ENCODE results near the gene INPP5D.
"Not testable (repeated sequence)": the region's sequence is repeated elsewhere in the genome, so short reads cannot be mapped to it uniquely, and the experiment has no call there.

The INPP5D gene

DNA sequence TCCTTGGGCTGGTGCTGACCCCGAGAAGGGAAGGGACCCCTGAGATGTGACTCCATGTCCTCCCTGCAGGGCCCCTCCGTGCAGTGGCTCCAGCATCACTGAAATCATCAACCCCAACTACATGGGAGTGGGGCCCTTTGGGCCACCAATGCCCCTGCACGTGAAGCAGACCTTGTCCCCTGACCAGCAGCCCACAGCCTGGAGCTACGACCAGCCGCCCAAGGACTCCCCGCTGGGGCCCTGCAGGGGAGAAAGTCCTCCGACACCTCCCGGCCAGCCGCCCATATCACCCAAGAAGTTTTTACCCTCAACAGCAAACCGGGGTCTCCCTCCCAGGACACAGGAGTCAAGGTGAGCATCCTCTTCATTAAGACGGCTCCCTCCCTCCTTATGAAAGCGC, 137.9 kb downstream of the INPP5D start:
- TF ChIP-seq, protein P1, sequence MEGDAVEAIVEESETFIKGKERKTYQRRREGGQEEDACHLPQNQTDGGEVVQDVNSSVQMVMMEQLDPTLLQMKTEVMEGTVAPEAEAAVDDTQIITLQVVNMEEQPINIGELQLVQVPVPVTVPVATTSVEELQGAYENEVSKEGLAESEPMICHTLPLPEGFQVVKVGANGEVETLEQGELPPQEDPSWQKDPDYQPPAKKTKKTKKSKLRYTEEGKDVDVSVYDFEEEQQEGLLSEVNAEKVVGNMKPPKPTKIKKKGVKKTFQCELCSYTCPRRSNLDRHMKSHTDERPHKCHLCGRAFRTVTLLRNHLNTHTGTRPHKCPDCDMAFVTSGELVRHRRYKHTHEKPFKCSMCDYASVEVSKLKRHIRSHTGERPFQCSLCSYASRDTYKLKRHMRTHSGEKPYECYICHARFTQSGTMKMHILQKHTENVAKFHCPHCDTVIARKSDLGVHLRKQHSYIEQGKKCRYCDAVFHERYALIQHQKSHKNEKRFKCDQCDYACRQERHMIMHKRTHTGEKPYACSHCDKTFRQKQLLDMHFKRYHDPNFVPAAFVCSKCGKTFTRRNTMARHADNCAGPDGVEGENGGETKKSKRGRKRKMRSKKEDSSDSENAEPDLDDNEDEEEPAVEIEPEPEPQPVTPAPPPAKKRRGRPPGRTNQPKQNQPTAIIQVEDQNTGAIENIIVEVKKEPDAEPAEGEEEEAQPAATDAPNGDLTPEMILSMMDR (IDR thresholded peaks at IDR 0.05; ENCODE audit: low read depth, low read length, missing control alignments), result no peak
- no peak overlapping the region for H3K4me3 ChIP-seq (replicated peaks; ENCODE audit: low read depth, low read length)

DNA sequence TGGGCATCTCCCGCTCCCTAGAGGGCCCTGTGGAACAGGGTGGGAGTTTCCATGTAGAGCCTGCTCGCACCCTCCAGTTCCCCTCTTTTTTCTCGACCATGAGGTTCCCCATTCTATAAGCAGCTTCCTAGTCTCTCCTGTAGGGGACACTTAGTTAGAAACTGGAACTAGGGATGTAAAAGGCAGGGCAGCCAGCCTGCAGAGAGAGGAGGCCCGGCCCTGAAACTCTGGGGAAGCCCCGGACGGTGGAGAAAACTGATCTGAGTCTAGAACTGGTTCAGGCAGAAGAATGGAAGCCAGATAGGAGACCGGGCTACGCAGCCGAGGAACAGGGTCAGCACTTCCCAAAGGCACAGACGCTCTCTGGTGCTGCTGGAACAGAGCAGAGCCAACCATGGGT, 139.7 kb downstream of the INPP5D start:
- no peak for DNase-seq (ENCODE audit: extremely low read depth, low read depth)
- TF ChIP-seq, protein P1 (IDR thresholded peaks at IDR 0.05; ENCODE audit: low read depth, low read length, missing control alignments), result no peak
- no peak overlapping the region for H3K4me3 ChIP-seq (replicated peaks; ENCODE audit: low read depth, low read length)

More for the DNA sequence above, 137.9 kb downstream of the INPP5D start:
- DNase-seq (ENCODE audit: extremely low read depth, low read depth), result no peak

DNA sequence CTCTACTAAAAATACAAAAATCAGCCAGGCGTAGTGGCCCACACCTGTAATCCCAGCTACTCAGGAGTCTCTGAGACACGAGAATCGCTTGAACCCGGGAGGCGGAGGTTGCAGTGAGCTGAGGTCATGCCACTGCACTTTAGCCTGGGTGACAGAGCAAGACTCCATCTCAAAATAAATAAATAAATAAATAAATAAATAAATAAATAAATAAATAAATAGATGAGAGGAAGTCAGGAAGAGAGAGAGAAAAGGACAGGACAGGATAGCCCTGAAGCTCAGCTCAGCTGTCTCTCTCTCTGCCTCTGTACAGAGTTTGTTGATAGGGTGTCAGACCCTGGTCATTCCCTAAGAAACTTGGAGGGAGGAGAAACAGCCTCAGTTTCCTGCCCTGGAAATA, 140.6 kb downstream of the INPP5D start:
- H3K4me3 ChIP-seq (replicated peaks; ENCODE audit: low read depth, low read length); DNase-seq (ENCODE audit: extremely low read depth, low read depth): not testable (repeated sequence)

DNA sequence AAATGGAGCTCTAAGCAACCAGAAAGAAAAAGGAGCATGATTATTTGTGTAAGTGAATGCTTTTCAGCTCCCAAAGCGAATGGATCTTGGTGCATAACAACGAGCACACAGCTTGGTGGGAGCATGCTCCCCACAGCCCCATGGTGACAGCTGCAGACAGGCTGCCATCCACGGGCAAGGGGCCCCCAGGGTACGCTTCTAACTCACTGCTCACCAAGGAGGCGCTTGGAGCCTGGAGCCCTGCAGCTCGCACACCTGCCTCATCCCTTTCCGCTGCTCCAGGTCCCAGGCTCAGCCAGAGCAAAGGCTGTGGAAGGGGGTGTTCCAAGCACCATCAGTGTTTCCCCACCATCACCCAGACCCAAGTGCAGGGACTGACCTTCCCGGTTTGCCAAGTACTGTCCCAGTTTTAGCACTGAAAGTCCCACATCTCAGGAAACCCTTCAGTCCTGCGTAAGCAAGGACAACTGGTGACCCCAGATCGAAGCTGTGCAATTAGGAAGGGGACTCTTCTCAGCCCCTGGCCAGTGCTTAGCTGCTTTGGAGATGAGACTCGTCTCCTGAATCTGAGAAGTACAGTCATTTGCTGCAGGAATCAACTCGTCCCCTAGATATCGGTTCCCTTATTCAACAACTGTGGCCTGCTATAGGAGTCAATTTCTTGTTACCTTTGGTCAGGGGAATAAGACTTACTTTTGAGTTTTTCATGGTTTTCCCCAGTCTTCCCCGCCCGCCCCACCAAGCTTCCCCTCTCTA, 141.3 kb downstream of the INPP5D start:
- no peak for DNase-seq (ENCODE audit: extremely low read depth, low read depth)
- TF ChIP-seq, protein P1 (IDR thresholded peaks at IDR 0.05; ENCODE audit: low read depth, low read length, missing control alignments), result no peak
- no peak overlapping the region for H3K4me3 ChIP-seq (replicated peaks; ENCODE audit: low read depth, low read length)

DNA sequence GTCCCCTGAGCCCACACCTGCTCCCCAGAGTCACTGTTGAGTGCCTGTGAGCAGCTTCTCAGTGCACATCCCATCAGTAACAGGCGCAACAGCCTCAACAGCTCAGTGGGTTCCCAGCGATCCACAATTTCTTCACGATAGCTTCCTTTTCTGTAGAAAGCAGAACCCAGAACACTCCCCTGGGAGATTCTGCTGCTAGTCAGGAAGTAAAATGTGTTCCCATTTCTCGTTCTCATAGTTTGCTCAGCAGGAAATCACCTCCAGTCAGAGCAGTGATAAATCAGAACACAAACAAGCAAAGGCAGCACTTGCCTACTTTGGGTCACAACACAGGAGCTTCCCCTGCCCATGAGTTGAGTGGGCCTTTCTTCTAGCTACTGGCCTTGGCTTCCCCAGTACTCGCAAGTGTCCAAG, 142.4 kb downstream of the INPP5D start:
- DNase-seq (ENCODE audit: extremely low read depth, low read depth), result no peak
- H3K4me3 ChIP-seq (replicated peaks; ENCODE audit: low read depth, low read length), result no peak overlapping the region
- TF ChIP-seq, protein P1 (IDR thresholded peaks at IDR 0.05; ENCODE audit: low read depth, low read length, missing control alignments), result no peak

DNA sequence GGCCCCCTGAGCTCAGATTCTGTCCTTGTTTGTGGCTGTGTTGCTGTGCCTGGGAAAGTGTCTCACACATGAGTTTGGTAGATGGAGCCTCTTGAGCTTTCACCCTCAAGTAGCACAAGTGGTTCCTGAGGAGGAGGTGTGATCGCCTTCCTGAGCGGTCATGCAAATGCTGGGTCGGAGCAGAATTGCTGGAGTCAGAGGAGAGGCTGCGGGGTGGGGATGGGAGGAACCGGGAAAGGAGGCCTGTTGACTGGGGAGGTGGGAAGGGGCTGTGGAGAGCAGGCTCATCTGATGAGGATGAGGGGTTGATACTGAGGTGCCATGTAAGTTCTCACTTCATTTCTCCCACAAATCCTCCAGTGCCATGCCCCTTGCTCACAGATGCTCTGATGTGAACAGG, 142.9 kb downstream of the INPP5D start:
- TF ChIP-seq, protein P1 (IDR thresholded peaks at IDR 0.05; ENCODE audit: low read depth, low read length, missing control alignments), result no peak
- DNase-seq (ENCODE audit: extremely low read depth, low read depth), result no peak
- H3K4me3 ChIP-seq (replicated peaks; ENCODE audit: low read depth, low read length), result no peak overlapping the region

DNA sequence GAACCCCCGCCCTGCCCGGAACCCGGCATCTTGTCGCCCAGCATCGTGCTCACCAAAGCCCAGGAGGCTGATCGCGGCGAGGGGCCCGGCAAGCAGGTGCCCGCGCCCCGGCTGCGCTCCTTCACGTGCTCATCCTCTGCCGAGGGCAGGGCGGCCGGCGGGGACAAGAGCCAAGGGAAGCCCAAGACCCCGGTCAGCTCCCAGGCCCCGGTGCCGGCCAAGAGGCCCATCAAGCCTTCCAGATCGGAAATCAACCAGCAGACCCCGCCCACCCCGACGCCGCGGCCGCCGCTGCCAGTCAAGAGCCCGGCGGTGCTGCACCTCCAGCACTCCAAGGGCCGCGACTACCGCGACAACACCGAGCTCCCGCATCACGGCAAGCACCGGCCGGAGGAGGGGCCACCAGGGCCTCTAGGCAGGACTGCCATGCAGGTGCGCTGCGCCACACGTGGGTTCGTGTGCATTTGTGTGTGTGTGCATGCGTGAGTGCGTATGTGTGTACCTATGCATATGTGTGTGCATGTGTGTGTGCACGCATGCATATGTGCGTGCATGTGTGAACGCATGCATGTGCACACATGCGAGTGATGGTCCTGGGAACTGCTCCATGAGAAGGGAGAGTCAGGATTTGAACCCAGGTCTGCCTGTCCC, 144.3 kb downstream of the INPP5D start:
- H3K4me3 ChIP-seq (replicated peaks; ENCODE audit: low read depth, low read length), result no peak overlapping the region
- TF ChIP-seq, protein P1 (IDR thresholded peaks at IDR 0.05; ENCODE audit: low read depth, low read length, missing control alignments), result no peak
- DNase-seq (ENCODE audit: extremely low read depth, low read depth), result no peak

Data from HFF-Myc (cell line).